Naive thymus-derived CD8-positive, alpha-beta T cell (primary cell): ENCODE measurements around the gene SLC25A33. TPM values are rescaled to one million over a fixed set of nuclear protein-coding genes. Genes with fewer than 3 reads are reported as not detected.

Experiments
- ATAC-seq, 2 donors: fragments of 150-1000 bp; cut with Tn5 transposase in 1 of 2; sonication (Bioruptor Pico), chemical (Tn5 transposase) in 1 of 2; 1 replicate in 1 of 2; 2 replicates in 1 of 2; pipeline ENCODE4 v1.10.0; 2021; ENCODE audit warnings: mild to moderate bottlenecking in 2 of 2, moderate library complexity in 2 of 2
- POLR2A ChIA-PET: fragments of 350-600 bp; sonication (Branson Sonifier 250); formaldehyde crosslinking; loops from one replicate; lab custom pipeline; 2021; ENCODE audit warnings: antibody characterized with exemption; lab: Charles Lee
- DNase-seq, 10 donors: peaks; one replicate each; pipeline versions ENCODE4 v3.0.0 to v3.0.0-alpha.2; 2020 to 2022
- H3K27ac Mint-ChIP-seq, 10 donors: one replicate each; pipeline ENCODE4 v1.8.0; 2020 to 2022; ENCODE audit warnings: mild to moderate bottlenecking in 10 of 10, mixed read lengths in 10 of 10, moderate library complexity in 4 of 10, inconsistent platforms in 1 of 10
- H3K27me3 Mint-ChIP-seq, 5 donors: one replicate each; pipeline ENCODE4 v1.8.0; 2021 to 2022; ENCODE audit warnings: mixed read lengths in 5 of 5
- H3K36me3 Mint-ChIP-seq, 3 donors: one replicate each; pipeline ENCODE4 v1.8.0; 2020 to 2022; ENCODE audit warnings: mixed read lengths in 3 of 3, mild to moderate bottlenecking in 2 of 3, inconsistent platforms in 1 of 3
- H3K4me1 Mint-ChIP-seq, 4 donors: one replicate each; pipeline ENCODE4 v1.8.0; 2021 to 2022; ENCODE audit warnings: mixed read lengths in 4 of 4
- H3K4me3 Mint-ChIP-seq, 10 donors: one replicate each; pipeline ENCODE4 v1.8.0; 2020 to 2022; ENCODE audit warnings: mild to moderate bottlenecking in 10 of 10, mixed read lengths in 10 of 10, moderate library complexity in 6 of 10, inconsistent platforms in 1 of 10
- H3K9me3 Mint-ChIP-seq, 9 donors: one replicate each; pipeline ENCODE4 v1.8.0; 2020 to 2022; ENCODE audit warnings: mixed read lengths in 9 of 9, mild to moderate bottlenecking in 3 of 9, inconsistent platforms in 1 of 9, moderate library complexity in 1 of 9
- polyA plus RNA-seq, 3 donors: library from polyadenylated mRNA; unstranded; fragments of 300-500 nt; fragmentation: Illumina TruSeq; gene quantifications; one replicate each; pipeline ENCODE4 v1.2.3, GENCODE V29; 2021
- total RNA-seq, 8 experiments: library from RNA in 2 of 8; stranded (reverse) in 2 of 8; gene quantifications; one replicate each; pipeline ENCODE4 v1.2.3 and lab custom pipeline; 2021 to 2026

Gene SLC25A33, protein sequence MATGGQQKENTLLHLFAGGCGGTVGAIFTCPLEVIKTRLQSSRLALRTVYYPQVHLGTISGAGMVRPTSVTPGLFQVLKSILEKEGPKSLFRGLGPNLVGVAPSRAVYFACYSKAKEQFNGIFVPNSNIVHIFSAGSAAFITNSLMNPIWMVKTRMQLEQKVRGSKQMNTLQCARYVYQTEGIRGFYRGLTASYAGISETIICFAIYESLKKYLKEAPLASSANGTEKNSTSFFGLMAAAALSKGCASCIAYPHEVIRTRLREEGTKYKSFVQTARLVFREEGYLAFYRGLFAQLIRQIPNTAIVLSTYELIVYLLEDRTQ
- 1 to 10 TPM; 3.2 to 4.3 TPM for total RNA-seq
- polyA plus RNA-seq, result 10 to 100 TPM in 1 of 3 donors, 1 to 10 TPM in 2; 8.2 to 10.5 (median 9.2) TPM
- 11.5 to 54.8 (median 21.7) reads per million in 6 experiments for total RNA-seq (lab: John Stamatoyannopoulos, UW)

DNA sequence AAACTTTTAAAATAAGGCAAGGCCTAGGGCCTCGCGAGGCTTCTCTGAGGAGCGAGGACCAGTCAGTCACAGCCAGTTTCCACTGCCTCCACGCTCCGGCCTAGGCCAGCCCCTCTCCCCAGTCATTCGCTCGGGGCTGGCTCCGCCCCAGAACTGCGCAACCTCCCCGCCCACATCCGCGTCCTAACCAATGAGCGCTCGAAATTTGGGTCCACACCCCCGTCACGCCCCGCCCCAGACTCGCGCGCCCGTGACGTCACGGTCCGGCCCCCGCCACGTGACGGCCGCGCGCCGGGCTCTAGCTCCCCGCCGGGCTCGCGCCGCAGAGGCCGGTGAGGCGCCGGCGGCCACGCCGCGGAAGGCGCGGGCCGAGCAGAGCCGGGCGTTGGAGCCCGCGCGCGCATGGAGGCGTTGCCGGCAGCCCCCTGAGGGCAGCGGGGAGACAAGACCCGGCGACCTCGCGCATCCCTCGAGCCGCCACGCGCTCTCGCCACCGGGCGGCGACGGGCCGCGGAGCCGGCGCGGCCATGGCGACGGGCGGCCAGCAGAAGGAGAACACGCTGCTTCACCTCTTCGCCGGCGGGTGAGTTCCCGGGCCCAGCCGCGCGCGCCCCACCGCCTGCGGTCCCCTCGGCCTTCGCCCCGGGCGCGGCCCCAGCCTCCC is at the start of gene SLC25A33:
SLC25A33 (plus strand) TSS at position 301 of the 664 bp plus-strand sequence; CDS start at position 528, 227 bp downstream.
- POLR2A ChIA-PET, result interaction anchor here (0.6 to 1.2 kb wide), 4 partner anchors 14 to 178 kb away, joined by 3 to 6 read pairs (median 4); no protein-coding TSS in a partner anchor
- ATAC-seq (peak; percentile 94 to 96), DNase-seq (peak; percentile 93 to 98 (median 96))
- H3K9me3 Mint-ChIP-seq, result no peaks in the 10 kb centered on the region
- H3K36me3 Mint-ChIP-seq, result peaks cover 0 to 2% (median 0%) of the 10 kb centered on the region in 3 donors
- peak within 1 kb of the TSS; percentile 85 to 97 (median 93) for H3K27ac Mint-ChIP-seq
- H3K4me3 Mint-ChIP-seq, result peak within 1 kb of the TSS; percentile 79 to 95 (median 90)
- no peaks in the 10 kb centered on the region for H3K27me3 Mint-ChIP-seq
- H3K4me1 Mint-ChIP-seq, result peaks cover 15 to 38% (median 37%) of the 10 kb centered on the region in 4 donors

DNA sequence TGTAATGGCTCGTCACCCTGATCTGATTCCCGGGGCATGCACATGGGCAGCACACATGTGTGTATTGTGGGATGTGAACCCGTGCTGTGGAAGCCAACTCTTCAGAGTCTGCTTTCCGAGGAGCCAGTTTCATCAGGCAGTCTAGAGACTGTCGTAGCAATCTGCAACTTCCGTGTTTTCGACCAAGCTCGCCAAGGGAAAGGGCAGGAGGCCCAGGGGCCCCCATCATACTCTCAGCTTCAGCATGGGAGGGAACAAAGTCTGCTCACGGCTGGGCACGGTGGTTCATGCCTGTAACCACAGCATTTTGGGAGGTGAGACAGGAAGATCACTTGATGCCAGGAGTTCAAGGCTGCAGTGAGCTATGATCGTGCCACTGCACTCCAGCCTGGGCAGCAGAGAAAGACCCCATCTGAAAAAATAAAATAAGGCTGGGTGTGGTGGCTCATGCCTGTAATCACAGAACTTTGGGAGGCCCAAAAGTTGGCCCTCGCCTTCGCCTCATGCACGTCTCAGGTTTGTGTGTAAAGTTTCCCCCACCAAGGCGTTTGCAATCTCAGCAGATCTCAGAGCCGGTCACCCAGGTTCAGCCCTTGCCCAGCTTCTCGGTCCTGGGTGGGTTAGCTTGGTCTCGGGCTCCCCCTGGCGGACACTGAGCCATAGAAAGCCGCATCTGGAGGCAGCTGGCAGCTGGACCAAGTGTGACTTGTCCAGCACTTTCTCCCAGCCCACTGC is 48.5 kb upstream of the SLC25A33 start:
- peak; percentile 58 to 87 (median 76) for DNase-seq
- POLR2A ChIA-PET, result interaction anchor here (0.5 to 1.0 kb wide), 3 partner anchors 82 to 201 kb away, joined by 3 to 7 read pairs (median 3); no protein-coding TSS in a partner anchor
- Mint-ChIP-seq H3K4me3 (no peak overlapping the region), H3K27me3 (peaks cover 0 to 6% (median 0%) of the 10 kb centered on the region in 5 donors), H3K27ac (no peak overlapping the region), H3K4me1 (peaks cover 0 to 5% (median 2%) of the 10 kb centered on the region in 4 donors), H3K9me3 (no peaks in the 10 kb centered on the region), H3K36me3 (no peaks in the 10 kb centered on the region)
- ATAC-seq, result peak; percentile 50 to 76

DNA sequence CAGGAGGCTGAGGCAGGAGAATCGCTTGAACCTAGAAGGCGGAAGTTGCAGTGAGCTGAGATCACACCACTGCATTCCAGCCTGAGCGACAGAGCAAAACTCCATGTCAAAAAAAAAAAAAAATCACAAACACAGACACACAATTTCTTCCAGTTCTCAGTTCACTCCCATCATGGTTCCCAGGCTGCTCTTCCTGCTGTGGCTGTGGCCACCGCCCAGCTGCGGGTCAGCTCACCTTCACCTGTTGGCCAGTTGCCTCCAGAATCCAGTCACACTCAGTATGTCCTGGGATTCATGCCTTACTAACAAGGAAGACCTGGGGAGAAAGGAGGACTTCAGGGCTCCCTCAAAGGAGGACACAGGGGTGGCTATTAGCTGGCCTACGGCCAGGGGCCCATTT is 45.9 kb upstream of the SLC25A33 start:
- Mint-ChIP-seq H3K9me3 (no peaks in the 10 kb centered on the region), H3K4me1 (peaks cover 0 to 5% (median 2%) of the 10 kb centered on the region in 4 donors), H3K27ac (no peak overlapping the region), H3K27me3 (peaks cover 0 to 5% (median 0%) of the 10 kb centered on the region in 5 donors), H3K4me3 (no peak overlapping the region), H3K36me3 (no peaks in the 10 kb centered on the region)
- DNase-seq (no peak), ATAC-seq (no peak)
- POLR2A ChIA-PET, result no interaction called here

DNA sequence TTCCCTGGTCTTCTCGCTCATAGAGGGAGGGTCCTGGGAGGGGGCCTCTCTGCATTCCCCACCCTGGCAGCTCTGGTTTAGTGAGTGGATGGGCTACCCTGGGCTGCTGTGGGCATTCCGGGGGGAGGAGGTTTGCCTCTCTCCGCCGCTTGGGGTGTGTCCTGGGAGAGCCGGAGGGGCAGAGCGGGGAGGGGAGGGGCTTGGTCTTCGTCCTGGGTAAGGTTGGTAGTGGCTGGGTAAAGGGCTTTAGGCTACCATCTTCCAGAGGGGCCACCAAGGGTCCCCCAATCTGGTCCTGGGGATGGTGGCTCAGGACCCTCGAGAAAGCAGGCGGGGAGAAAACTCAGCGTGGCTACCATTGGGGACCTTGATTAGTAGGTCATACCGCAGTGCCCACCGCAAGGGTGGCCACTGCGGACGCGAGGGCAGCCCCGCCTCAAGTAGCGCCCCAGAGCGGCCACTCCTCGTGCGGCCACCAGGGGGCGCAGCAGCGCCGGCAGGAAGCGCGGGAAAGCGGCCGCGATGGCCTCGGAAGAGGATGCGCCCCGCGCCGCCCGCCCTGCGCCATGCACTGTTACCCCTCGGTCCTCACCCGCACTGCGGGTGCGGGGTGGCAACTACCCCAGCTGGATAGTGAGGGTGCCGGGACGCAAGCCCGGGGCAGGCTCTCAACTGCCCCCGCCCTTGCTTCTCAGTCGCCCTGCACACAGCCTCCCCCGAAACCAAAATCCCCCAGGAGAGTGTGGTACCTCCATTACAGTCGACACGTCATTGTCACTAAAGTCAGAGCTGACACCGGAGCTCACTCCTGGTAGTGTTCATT is 44.1 kb upstream of the SLC25A33 start:
- POLR2A ChIA-PET, result interaction anchor here (1.4 to 1.5 kb wide), 2 partner anchors 78 to 203 kb away, joined by 3 to 4 read pairs; no protein-coding TSS in a partner anchor
- peak overlapping the region; percentile 59 to 82 (median 72) for H3K4me3 Mint-ChIP-seq
- H3K4me1 Mint-ChIP-seq, result peaks cover 0 to 5% (median 2%) of the 10 kb centered on the region in 4 donors
- H3K27ac Mint-ChIP-seq, result peak overlapping the region in 1 of 10 donors; percentile 24
- H3K36me3 Mint-ChIP-seq, result no peaks in the 10 kb centered on the region
- peaks cover 0 to 8% (median 1%) of the 10 kb centered on the region in 5 donors for H3K27me3 Mint-ChIP-seq
- DNase-seq, result peak; percentile 36 to 73 (median 67)
- peak; percentile 89 to 92 for ATAC-seq
- H3K9me3 Mint-ChIP-seq, result no peaks in the 10 kb centered on the region

DNA sequence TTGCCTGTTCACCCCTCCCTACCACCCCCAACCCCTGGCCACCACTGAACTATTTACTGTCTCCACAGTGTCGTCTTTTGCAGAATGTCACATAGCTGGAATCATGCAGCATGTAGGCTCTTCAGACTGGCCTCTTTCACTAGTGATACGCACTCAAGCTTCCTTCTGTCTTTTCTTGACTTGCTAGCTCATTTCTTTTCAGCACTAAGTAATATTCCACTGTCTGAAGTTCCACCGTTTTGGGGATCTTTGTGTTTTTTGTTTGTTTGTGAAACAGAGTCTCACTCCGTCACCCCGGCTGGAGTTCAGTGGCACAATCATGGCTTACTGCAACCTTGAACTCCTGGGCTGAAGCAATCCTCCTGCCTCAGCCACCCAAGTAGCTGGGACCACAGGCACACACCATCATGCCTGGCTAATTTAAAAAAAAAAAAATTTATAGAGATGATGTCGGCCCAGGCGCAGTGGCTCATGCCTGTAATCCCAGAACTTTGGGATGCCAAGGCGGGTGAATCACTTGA is 43.4 kb upstream of the SLC25A33 start:
- ATAC-seq (no peak), DNase-seq (no peak)
- H3K9me3 Mint-ChIP-seq, result no peaks in the 10 kb centered on the region
- no peaks in the 10 kb centered on the region for H3K36me3 Mint-ChIP-seq
- POLR2A ChIA-PET, result interaction anchor here (1.4 to 1.5 kb wide), 2 partner anchors 77 to 204 kb away, joined by 3 to 4 read pairs; no protein-coding TSS in a partner anchor
- H3K4me1 Mint-ChIP-seq, result peaks cover 0 to 5% (median 2%) of the 10 kb centered on the region in 4 donors
- peak overlapping the region in 1 of 10 donors; percentile 24 for H3K27ac Mint-ChIP-seq
- H3K4me3 Mint-ChIP-seq, result peak overlapping the region in 8 of 10 donors; percentile 11 to 76 (median 64)
- H3K27me3 Mint-ChIP-seq, result peaks cover 0 to 8% (median 1%) of the 10 kb centered on the region in 5 donors

DNA sequence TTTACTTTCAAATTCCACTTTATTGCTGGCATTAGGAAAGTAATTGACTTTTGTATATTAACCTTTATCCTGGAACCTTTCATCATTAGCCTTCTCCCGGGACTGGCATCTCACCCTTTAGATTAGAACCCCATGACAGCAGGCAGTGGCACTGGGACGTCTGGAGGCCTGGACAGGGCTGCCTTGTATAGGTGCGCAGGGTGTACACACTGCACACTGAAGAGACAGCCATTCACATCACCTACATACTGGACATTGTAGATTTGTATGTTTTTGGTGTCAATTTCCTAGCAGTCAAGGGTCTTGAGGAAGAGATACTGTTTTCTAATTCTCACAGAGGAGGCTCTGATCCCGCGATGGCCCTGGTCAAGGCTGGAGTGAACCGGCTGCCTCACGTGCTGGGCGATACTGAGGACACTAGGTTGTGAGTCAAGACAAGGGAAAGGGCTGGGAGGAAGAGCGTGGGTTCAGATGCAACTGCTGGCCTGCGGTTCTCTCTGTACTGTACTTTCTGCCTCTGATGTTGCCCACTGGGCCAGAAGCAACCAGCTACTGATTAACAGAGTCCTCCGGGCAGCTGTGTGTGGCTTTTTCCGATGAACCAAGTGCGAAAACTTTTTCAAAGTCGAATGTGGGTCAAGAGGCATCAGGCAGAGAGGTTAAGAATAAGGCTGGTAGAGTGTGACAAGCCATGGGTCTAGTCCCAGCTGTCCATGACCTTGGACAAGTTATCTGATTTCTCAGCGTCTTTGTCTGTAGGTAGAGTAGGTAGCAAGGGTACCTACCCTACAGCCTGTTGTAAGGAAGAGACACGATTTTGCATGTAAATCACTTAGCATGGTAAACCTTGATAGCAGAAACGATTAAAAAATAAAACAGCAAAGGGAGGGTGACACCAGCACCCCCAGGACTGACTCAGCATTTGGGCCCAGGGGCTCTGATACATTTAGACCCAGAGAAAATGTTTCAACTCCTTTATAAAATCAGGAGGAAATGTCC is 38.2 kb upstream of the SLC25A33 start:
- Mint-ChIP-seq H3K36me3 (no peaks in the 10 kb centered on the region), H3K4me3 (no peak overlapping the region), H3K27me3 (peaks cover 0 to 7% (median 0%) of the 10 kb centered on the region in 5 donors), H3K9me3 (no peaks in the 10 kb centered on the region), H3K27ac (peak overlapping the region in 1 of 10 donors; percentile 27), H3K4me1 (no peaks in the 10 kb centered on the region)
- ATAC-seq (no peak), DNase-seq (no peak)
- POLR2A ChIA-PET, result no interaction called here

DNA sequence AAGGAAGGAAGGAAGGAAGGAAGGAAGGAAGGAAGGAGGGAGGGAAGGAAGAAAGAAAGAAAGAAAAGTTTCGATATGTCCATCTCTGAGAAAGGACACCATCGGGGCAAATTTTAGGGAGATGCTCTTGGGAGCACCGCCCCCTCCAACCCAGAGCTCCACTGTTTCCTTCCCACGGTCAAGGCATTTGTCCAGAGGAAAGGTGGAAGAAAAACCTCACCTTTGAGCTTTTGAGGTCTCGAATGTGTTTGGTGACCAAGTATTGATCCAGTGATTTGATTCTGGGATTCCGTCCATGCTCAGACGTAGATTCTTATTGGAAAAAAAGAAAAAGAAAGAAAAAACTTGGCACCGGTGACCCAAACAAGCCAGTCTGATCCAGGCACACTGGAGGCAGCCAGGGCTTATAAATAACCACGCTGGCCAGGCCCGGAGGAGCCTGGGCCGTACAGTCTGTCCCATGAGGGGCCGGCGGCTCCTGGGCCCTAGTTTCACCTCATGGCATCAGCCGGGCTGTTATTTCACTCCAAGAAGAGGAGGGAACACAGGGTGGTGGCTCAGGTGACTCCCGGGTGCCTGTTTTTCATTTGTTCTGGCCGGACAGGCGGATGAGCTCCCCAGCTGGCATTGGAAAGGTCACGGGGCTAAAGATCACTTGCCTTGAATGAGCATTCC is 36.1 kb upstream of the SLC25A33 start:
- H3K36me3 Mint-ChIP-seq, result no peaks in the 10 kb centered on the region
- no peak overlapping the region for H3K4me3 Mint-ChIP-seq
- H3K27me3 Mint-ChIP-seq, result peaks cover 0 to 5% (median 0%) of the 10 kb centered on the region in 5 donors
- no peak overlapping the region for H3K27ac Mint-ChIP-seq
- ATAC-seq, result no peak
- POLR2A ChIA-PET, result no interaction called here
- no peaks in the 10 kb centered on the region for H3K9me3 Mint-ChIP-seq
- no peak for DNase-seq
- H3K4me1 Mint-ChIP-seq, result no peaks in the 10 kb centered on the region

DNA sequence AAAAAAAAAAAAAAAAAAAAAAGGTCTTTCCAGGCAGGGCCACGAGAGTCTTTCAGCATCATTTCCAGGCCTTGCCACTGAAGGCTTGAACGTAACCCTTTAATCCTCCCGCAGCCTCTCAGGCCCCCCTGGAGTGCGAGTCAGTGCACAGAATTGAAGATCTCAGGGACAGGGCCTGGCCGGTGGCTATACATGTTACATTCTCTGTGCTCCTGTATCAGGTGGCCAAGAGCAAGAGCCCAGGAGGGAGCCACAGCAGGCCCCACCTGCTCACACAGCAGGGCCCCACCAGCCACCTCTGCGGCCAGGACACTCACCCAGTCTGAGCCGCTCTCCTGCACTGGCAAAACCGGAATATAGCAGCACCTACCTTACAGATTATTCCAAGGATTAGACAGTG is 34.1 kb upstream of the SLC25A33 start:
- no peak for DNase-seq
- H3K27ac Mint-ChIP-seq, result no peak overlapping the region
- POLR2A ChIA-PET, result no interaction called here
- H3K4me1 Mint-ChIP-seq, result no peaks in the 10 kb centered on the region
- H3K9me3 Mint-ChIP-seq, result no peaks in the 10 kb centered on the region
- no peak for ATAC-seq
- H3K4me3 Mint-ChIP-seq, result no peak overlapping the region
- H3K27me3 Mint-ChIP-seq, result peaks cover 0 to 2% (median 0%) of the 10 kb centered on the region in 5 donors
- no peaks in the 10 kb centered on the region for H3K36me3 Mint-ChIP-seq

DNA sequence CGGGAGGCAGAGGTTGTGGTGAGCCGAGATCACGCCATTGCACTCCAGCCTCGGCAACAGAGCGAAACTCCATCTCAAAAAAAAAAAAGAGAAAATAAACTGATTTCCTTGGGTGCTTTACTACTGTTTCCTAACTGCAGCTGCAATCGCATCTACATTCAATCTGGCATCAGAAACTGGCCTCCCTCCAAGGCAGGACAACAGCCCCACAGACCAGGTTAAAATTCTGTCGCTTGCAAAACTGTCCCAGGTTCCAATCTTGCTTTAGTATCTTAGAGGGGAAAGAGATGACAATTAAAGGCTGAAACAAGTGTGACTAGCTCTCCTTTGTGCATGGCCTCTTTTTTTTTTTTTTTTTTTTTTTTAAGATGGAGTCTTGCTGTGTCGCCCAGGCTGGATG is 32.4 kb upstream of the SLC25A33 start:
- Mint-ChIP-seq H3K4me1 (no peaks in the 10 kb centered on the region), H3K9me3 (no peaks in the 10 kb centered on the region), H3K27me3 (no peaks in the 10 kb centered on the region), H3K36me3 (no peaks in the 10 kb centered on the region), H3K27ac (no peak overlapping the region), H3K4me3 (no peak overlapping the region)
- POLR2A ChIA-PET, result interaction anchor here (0.6 kb wide), 1 partner anchor 138 kb away, joined by 3 read pairs; no protein-coding TSS in a partner anchor
- ATAC-seq (no peak), DNase-seq (no peak)

DNA sequence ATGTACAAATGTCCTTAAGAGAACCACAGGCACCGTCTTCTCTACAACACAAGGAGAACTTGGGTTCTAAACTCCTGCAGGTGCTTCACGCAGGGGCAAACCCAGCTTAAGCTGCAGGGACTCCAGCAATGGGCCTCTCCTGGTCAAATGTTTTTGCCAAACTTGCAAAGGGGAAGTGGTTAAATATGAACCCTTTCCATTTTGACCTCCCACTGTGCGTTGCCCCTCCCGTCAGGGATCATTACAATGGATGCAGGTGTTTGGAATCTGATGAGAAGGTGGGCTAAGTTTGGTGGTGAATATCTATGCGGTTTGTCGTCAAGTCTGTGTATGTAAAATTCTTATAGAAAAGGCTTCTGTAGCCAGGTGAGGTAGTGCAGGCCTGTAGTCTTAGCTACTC is 29.1 kb upstream of the SLC25A33 start:
- ATAC-seq, result no peak
- H3K27me3 Mint-ChIP-seq, result no peaks in the 10 kb centered on the region
- H3K27ac Mint-ChIP-seq, result no peak overlapping the region
- H3K4me3 Mint-ChIP-seq, result no peak overlapping the region
- H3K4me1 Mint-ChIP-seq, result no peaks in the 10 kb centered on the region
- POLR2A ChIA-PET, result no interaction called here
- H3K9me3 Mint-ChIP-seq, result no peaks in the 10 kb centered on the region
- H3K36me3 Mint-ChIP-seq, result no peaks in the 10 kb centered on the region
- no peak for DNase-seq
